CD4-positive, alpha-beta T cell treated with Interleukin-6 at 100 ng/mL for 8 hours (primary cell): ENCODE data around the gene SAMD1.
A peak's percentile ranks its signal among the peaks of the same experiment; 100 is the strongest.

Source experiments
- DNase-seq: peaks from one replicate; pipeline ENCODE4 v3.0.0-alpha.2; 2020; ENCODE audit warnings: mixed read lengths, low spot score

Gene SAMD1

GRCh38 chr19:14113762-14114414, 23.3 kb upstream of the SAMD1 start:
- DNase-seq: no peak

- DNase-seq: no peak
Observed at GRCh38 chr19:14112809-14113385, 22.3 kb upstream of the SAMD1 start.

DNA sequence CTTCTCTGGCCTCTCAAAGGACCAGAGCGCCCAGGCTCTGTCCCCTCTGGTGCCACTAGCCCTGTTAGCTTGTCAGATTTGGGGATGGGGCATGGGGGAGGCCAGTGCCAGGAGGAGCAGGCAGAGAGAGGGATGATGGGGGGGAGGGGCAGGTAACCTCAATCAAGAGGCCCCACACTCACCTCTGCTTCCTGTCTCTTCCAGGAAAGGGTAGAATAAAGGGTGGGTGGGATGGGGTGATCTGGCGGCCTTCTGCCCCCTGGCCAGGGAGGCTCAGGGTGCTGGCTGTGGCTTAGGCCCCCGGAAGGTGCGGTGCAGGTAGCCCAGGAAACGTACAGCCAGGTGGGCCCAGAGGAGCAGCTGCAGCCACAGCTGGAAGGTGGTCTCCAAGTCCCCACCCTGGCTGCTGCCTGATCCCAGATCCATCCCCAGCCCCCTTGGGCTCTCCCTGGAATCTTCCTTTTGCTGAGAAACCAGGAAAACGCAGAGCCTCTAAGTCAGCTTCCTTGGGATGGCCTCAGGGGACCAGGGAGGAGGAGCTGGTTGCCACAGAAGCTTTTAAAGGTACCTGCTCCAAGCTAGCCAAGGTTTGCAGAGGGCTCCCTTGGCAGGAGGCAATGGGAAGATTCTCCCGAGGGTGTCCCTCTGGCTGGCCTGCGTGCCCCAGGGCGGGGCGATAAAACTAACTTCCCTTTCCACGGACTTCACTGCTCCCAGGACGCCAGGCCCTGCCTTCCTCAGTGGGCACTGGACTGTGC, 21.7 kb upstream of the SAMD1 start:
- no peak for DNase-seq

DNA sequence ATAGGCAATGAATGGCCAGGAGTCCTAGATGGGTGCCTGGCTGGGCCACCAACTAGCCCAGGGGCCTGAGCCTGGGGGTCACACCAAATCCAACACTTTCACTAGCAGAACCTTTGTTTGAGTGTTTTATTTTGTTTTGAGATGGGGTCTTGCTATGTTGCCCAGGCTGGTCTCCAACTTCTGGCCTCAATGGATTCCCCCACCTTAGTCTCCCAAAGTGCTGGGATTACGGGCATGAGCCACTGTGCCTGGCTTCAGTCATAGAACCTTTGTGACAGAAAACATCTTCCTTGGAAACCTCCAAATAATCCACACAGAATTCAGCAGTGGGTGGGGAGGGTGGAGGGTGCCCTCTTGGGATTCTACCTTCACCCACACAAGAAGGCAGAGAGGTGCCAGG, 20.9 kb upstream of the SAMD1 start:
- no peak for DNase-seq

GRCh38 chr19:14110650-14111049, 20.1 kb upstream of the SAMD1 start:
- DNase-seq: no peak

DNA sequence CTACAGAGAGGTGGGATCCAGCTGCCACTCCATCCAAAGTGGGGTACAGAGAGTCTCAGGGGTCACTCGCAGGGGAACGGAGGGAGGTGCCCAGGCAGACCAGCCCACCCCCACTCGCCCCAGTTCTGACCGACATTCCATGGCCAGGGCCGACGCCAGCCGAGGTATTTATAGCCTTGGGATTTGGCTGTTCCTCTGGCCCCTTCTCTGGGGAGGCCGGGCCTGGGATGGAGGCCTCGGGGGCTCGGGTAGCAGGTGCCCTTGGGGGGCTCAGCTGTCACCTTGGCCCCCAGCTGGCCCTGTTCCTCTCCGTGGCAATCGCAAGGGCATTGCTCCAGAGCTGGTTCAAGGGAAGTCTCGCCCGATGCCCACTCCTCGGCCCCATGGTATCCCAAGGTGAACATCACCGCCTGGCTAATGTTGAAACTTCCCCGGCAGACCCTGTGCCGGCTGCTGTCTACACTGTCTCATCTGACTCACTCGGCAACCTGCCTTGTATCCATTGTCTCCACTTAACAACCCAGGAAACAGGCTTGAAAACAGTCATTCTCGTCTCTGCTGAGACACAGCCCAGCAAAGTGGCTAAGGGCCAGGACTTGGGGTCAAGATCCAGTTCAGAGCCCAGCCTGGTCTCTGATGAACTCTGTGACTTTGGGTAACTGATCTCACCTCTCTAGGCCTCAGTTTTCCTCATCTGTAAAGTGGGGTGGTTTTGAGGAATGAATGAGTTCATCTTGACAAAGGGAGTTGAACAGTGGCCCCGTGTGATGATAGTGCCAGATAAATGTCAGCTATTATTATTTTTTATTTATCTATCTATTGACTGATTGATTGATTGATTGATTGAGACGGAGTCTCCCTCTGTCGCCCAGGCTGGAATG, 17.3 kb upstream of the SAMD1 start:
- DNase-seq: no peak

GRCh38 chr19:14106840-14107239, 16.3 kb upstream of the SAMD1 start:
- DNase-seq: no peak

- DNase-seq: no peak
Observed at GRCh38 chr19:14105680-14106079, 15.1 kb upstream of the SAMD1 start.

DNA sequence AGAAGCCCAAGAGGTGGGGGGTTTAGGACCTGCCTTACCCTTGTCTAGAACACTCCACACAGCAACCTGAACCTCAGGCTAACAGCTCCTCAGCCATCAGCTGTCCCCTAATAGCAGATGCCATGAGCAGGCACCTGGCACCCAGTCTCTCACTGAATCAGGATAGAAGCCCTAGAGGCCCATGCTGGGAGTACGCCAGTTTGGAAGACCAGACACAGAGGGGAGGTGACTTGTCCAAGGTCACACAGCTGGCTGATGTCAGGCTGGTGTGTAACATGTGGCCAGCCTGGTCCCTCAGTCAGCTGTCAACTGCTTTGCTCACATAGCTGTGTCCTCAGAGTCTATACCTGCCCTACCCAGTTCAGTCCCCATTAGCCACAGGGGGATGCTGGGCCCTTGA, 12.8 kb upstream of the SAMD1 start:
- no peak for DNase-seq

DNA sequence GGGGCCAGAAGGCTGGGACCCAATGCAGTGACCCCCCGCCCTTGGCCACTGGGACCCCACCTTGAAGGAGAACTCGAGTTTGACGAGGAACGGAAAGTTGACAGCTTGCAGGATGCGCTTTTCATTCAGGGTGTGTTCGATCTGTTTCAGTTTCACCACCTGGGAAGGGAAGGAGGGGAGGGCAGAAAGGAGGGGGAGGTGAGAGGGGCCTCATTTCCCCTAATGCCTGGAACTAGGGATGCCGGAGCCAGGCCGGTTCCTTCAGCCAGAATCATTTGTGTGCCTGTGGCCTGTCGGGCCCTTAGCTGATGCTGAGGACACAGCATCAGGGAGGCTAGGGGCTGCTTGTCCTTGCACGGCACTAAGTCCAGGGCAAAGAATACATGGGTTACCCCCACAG, 12.2 kb upstream of the SAMD1 start:
- no peak for DNase-seq

- no peak for DNase-seq
Observed at GRCh38 chr19:14102102-14102696, 11.6 kb upstream of the SAMD1 start.

DNA sequence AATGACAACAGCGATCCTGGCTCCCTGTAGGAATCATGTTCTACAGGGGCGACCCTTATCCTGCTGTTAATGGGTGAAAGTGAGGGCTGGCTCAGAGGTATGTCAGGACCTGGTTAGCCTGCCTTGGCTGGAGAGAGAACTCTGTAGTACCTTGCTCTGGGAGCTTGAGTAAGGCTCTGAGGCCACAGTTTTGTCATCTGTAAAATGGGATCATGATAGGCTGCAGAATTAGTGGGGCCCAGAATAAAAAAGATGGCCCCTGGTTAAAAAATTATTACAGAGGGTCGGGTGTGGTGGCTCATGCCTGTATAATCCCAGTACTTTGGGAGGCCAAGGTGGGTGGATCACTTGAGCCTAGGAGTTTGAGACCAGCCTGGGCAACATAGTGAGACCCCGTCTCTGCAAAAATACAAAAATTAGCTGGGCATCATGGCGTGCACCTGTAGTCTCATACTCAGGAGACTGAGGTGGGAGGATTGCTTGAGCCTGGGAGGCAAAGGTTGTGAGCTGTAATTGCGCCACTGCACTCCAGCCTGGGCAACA, 10.5 kb upstream of the SAMD1 start:
- no peak for DNase-seq

- no peak for DNase-seq
Observed at GRCh38 chr19:14097532-14098151, 7.1 kb upstream of the SAMD1 start.

- no peak for DNase-seq
Observed at GRCh38 chr19:14096272-14096992, 5.9 kb upstream of the SAMD1 start.

DNA sequence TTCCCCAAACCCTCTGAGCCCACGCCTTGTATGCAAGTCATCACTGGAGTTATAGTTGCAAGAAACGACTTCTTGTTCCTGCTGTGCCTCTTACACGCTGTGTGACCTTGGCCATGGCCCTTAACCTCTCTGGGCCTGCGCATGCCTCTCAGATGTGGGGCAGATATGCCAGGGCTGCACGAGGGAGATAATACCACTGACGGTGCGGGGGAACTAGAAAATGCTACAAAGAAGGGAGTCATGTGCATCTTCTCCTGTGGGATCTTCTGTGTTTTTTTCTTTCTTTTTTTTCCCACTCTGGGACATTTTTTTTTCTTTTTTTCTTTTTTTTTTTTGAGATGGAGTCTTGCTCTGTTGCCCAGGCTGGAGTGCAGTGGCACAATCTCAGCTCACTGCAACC, 4.3 kb upstream of the SAMD1 start:
- no peak for DNase-seq

GRCh38 chr19:14093117-14093823, 2.7 kb upstream of the SAMD1 start:
- no peak for DNase-seq

- peak; percentile 44 for DNase-seq
Observed at GRCh38 chr19:14091813-14092462, 1.4 kb upstream of the SAMD1 start.

- DNase-seq: peak; percentile 41
Observed at GRCh38 chr19:14091081-14091812, 696 bp upstream of the SAMD1 start.
